H1 (cell line): ENCODE data around the gene EFCAB13. TPM values are rescaled to one million over a fixed set of nuclear protein-coding genes. Genes with fewer than 3 reads are reported as not detected.

Experiments used
- CTCF ChIA-PET: fragments of 300-600 bp; sonication (Branson Sonifier 250); formaldehyde crosslinking; loops from one replicate; lab custom pipeline; 2021; ENCODE audit not compliant: partially characterized antibody; lab: Charles Lee
- POLR2A ChIA-PET: fragments of 300-600 bp; sonication (Branson Sonifier 250); formaldehyde crosslinking; loops from one replicate; lab custom pipeline; 2021; ENCODE audit warnings: inconsistent platforms; ENCODE audit not compliant: partially characterized antibody; lab: Charles Lee
- DNase-seq, 2 experiments: peaks; one replicate each; pipeline versions ENCODE4 v3.0.0 to v3.0.0-alpha.2; 2010 to 2022; ENCODE audit warnings: low spot score in 2 of 2, low read depth in 1 of 2, mixed read lengths in 1 of 2
- FAIRE-seq: peaks from 2 replicates; lab custom pipeline; 2011; peaks lifted over from hg19 to GRCh38; lab: Jason Lieb, UNC
- H2AFZ ChIP-seq: 2 replicates; pipeline ENCODE4 v1.8.1; 2012; ENCODE audit warnings: low read length, inconsistent platforms
- H2AK5ac ChIP-seq: 2 replicates; pipeline ENCODE4 v1.6.1; 2013; ENCODE audit warnings: low read depth, low read length
- H2BK120ac ChIP-seq: replicated peaks from 2 replicates; pipeline ENCODE3; 2013; ENCODE audit warnings: low read depth, low read length, inconsistent platforms
- H2BK12ac ChIP-seq: 2 replicates; pipeline ENCODE4 v1.6.1; 2013; ENCODE audit warnings: low read depth, low read length
- H2BK15ac ChIP-seq: 2 replicates; pipeline ENCODE4 v1.6.1; 2013; ENCODE audit warnings: low read length
- H2BK20ac ChIP-seq: 2 replicates; pipeline ENCODE4 v1.6.1; 2013; ENCODE audit warnings: low read length
- H2BK5ac ChIP-seq: 2 replicates; pipeline ENCODE4 v1.6.1; 2013; ENCODE audit warnings: low read depth, low read length
- H3K14ac ChIP-seq: 2 replicates; pipeline ENCODE4 v1.6.1; 2013; ENCODE audit warnings: inconsistent platforms; ENCODE audit not compliant: insufficient read length
- H3K18ac ChIP-seq: 2 replicates; pipeline ENCODE4 v1.6.1; 2013; ENCODE audit warnings: low read length; ENCODE audit errors: extremely low read depth
- H3K23ac ChIP-seq: 2 replicates; pipeline ENCODE4 v1.6.1; 2013; ENCODE audit warnings: inconsistent platforms; ENCODE audit not compliant: insufficient read length
- H3K23me2 ChIP-seq: 2 replicates; pipeline ENCODE4 v1.6.1; 2013; ENCODE audit warnings: low read depth, low read length
- H3K27ac ChIP-seq: 2 replicates; pipeline ENCODE4 v1.6.1; 2011; ENCODE audit warnings: low read depth, low read length, inconsistent platforms
- H3K27me3 ChIP-seq, 4 experiments: replicated peaks in 1 of 4; 1 replicate in 1 of 4; 2 replicates in 3 of 4; pipeline versions ENCODE4 v1.6.1 to v1.8.1; 2011 to 2013; ENCODE audit warnings: low read length in 3 of 4, mild to moderate bottlenecking in 3 of 4, inconsistent platforms in 2 of 4, mixed read lengths in 2 of 4, moderate library complexity in 1 of 4; ENCODE audit not compliant: control insufficient read depth in 3 of 4, insufficient read depth in 3 of 4; ENCODE audit errors: extremely low read depth in 1 of 4
- H3K36me3 ChIP-seq, 4 experiments: 2 replicates each; pipeline versions ENCODE4 v1.6.1 to v1.8.1; 2011 to 2013; ENCODE audit warnings: mild to moderate bottlenecking in 4 of 4, low read length in 3 of 4, moderate library complexity in 2 of 4, control low read depth in 1 of 4, inconsistent platforms in 1 of 4; ENCODE audit not compliant: insufficient read depth in 4 of 4, control insufficient read depth in 2 of 4
- H3K4ac ChIP-seq: replicated peaks from 2 replicates; pipeline ENCODE3; 2013; ENCODE audit warnings: low read length, low read depth, mixed read lengths, inconsistent platforms; ENCODE audit not compliant: insufficient read length
- H3K4me1 ChIP-seq, 4 experiments: replicated peaks in 1 of 4; 1 replicate in 1 of 4; 2 replicates in 3 of 4; pipeline versions ENCODE4 v1.6.1 to v1.8.1; 2011 to 2013; ENCODE audit warnings: low read length in 3 of 4, inconsistent platforms in 2 of 4, mixed read lengths in 1 of 4; ENCODE audit not compliant: insufficient read depth in 4 of 4, control insufficient read depth in 3 of 4
- H3K4me2 ChIP-seq, 2 experiments: 2 replicates each; pipeline versions ENCODE4 v1.6.1 to v1.8.1; 2011 to 2013; ENCODE audit warnings: low read depth in 2 of 2, low read length in 2 of 2, control low read depth in 1 of 2, inconsistent platforms in 1 of 2, mild to moderate bottlenecking in 1 of 2; ENCODE audit not compliant: insufficient read depth in 1 of 2
- H3K4me3 ChIP-seq, 4 experiments: fragments of 200-600, 300-600 bp in 1 of 4; sonication (generic), shearing (Covaris generic), sonication (Bioruptor Twin) in 1 of 4; 2 replicates each; pipeline versions ENCODE4 v1.5.1 to v1.8.1; 2011 to 2016; ENCODE audit warnings: low read length in 4 of 4, low read depth in 3 of 4, control low read depth in 2 of 4, inconsistent platforms in 2 of 4, mild to moderate bottlenecking in 2 of 4, mixed read lengths in 1 of 4, moderate library complexity in 1 of 4; ENCODE audit not compliant: insufficient read depth in 2 of 4; ENCODE audit errors: extremely low read depth in 1 of 4
- H3K56ac ChIP-seq: replicated peaks from 2 replicates; pipeline ENCODE3; 2013; ENCODE audit warnings: low read depth, mild to moderate bottlenecking, mixed read lengths, low read length, inconsistent platforms; ENCODE audit not compliant: insufficient read length
- H3K79me1 ChIP-seq: 2 replicates; pipeline ENCODE4 v1.6.1; 2013; ENCODE audit warnings: low read depth, low read length, control low read depth
- H3K79me2 ChIP-seq, 2 experiments: 2 replicates each; pipeline versions ENCODE4 v1.6.1 to v1.8.1; 2012 to 2013; ENCODE audit warnings: low read length in 2 of 2, mild to moderate bottlenecking in 2 of 2, inconsistent platforms in 1 of 2; ENCODE audit not compliant: insufficient read depth in 2 of 2, control insufficient read depth in 1 of 2
- H3K9ac ChIP-seq, 4 experiments: replicated peaks in 1 of 4; 1 replicate in 1 of 4; 2 replicates in 3 of 4; pipeline versions ENCODE4 v1.6.1 to v1.8.1; 2011 to 2013; ENCODE audit warnings: low read depth in 3 of 4, low read length in 3 of 4, control low read depth in 2 of 4, mild to moderate bottlenecking in 2 of 4, moderate library complexity in 2 of 4, inconsistent platforms in 1 of 4; ENCODE audit errors: extremely low read depth in 1 of 4
- H3K9me3 ChIP-seq, 2 experiments: 2 replicates each; pipeline versions ENCODE4 v1.6.1 to v1.8.1; 2012 to 2013; ENCODE audit warnings: mild to moderate bottlenecking in 2 of 2, moderate library complexity in 2 of 2, control low read depth in 1 of 2, inconsistent platforms in 1 of 2, low read depth in 1 of 2, low read length in 1 of 2, mixed read lengths in 1 of 2; ENCODE audit not compliant: insufficient read depth in 2 of 2
- H4K20me1 ChIP-seq, 2 experiments: replicated peaks in 1 of 2; 2 replicates each; pipeline versions ENCODE3 to v1.8.1; 2011 to 2013; ENCODE audit warnings: inconsistent platforms in 2 of 2, low read length in 2 of 2, mild to moderate bottlenecking in 1 of 2; ENCODE audit not compliant: insufficient read depth in 2 of 2, control insufficient read depth in 1 of 2
- H4K5ac ChIP-seq: 2 replicates; pipeline ENCODE4 v1.6.1; 2013; ENCODE audit warnings: low read length, low read depth, mixed read lengths, inconsistent platforms; ENCODE audit not compliant: insufficient read length
- H4K8ac ChIP-seq: 2 replicates; pipeline ENCODE4 v1.8.0; 2013; ENCODE audit warnings: mild to moderate bottlenecking, moderate library complexity, low read length, inconsistent platforms; ENCODE audit not compliant: insufficient read depth; ENCODE audit errors: extremely low read depth
- H4K91ac ChIP-seq: replicated peaks from 2 replicates; pipeline ENCODE3; 2013; ENCODE audit warnings: low read length, mixed read lengths, inconsistent platforms; ENCODE audit not compliant: insufficient read length
- BACH1 ChIP-seq: IDR thresholded peaks from 2 replicates; pipeline ENCODE4 v1.6.1; 2012; ENCODE audit warnings: low read length, improper control_type of control experiment
- CHD2 ChIP-seq: IDR thresholded peaks from 2 replicates; pipeline ENCODE4 v1.6.1; 2012; ENCODE audit warnings: low read length, improper control_type of control experiment
- EGR1 ChIP-seq: IDR thresholded peaks from 2 replicates; pipeline ENCODE4 v1.6.1; 2011; ENCODE audit warnings: low read depth, low read length, borderline replicate concordance
- JUN ChIP-seq: IDR thresholded peaks from 2 replicates; pipeline ENCODE4 v1.6.1; 2011; ENCODE audit warnings: low read depth, mild to moderate bottlenecking, improper control_type of control experiment, low read length
- JUND ChIP-seq: IDR thresholded peaks from 2 replicates; pipeline ENCODE4 v1.6.1; 2011; ENCODE audit warnings: mild to moderate bottlenecking, improper control_type of control experiment, low read length
- KDM4A ChIP-seq: IDR thresholded peaks from one replicate; pipeline ENCODE4 v1.7.1; 2012; ENCODE audit warnings: low read depth, mild to moderate bottlenecking, moderate library complexity, low read length, inconsistent platforms; ENCODE audit not compliant: severe bottlenecking
- PHF8 ChIP-seq: fragments of 200-600 bp; sonication (generic); conservative IDR thresholded peaks from 2 replicates; pipeline ENCODE4 v1.7.1; 2012; ENCODE audit warnings: low read depth, mild to moderate bottlenecking, inconsistent platforms, low read length, moderate library complexity
- POLR2AphosphoS5 ChIP-seq: IDR thresholded peaks from 2 replicates; pipeline ENCODE4 v1.6.1; 2011; ENCODE audit warnings: low read depth, low read length
- RXRA ChIP-seq: IDR thresholded peaks from 2 replicates; pipeline ENCODE4 v1.6.1; 2011; ENCODE audit warnings: low read depth, mild to moderate bottlenecking, low read length, moderate library complexity; ENCODE audit not compliant: insufficient read depth
- SAP30 ChIP-seq: fragments of 300-600 bp; sonication (generic); IDR thresholded peaks from 2 replicates; pipeline ENCODE4 v1.7.1; 2012; ENCODE audit warnings: low read length, moderate library complexity, mild to moderate bottlenecking, inconsistent platforms; ENCODE audit not compliant: insufficient read depth, insufficient replicate concordance
- SIRT6 ChIP-seq: IDR thresholded peaks from one replicate; pipeline ENCODE4 v1.7.1; 2012; ENCODE audit warnings: low read length, inconsistent platforms
- SIX5 ChIP-seq: IDR thresholded peaks from 2 replicates; pipeline ENCODE4 v1.6.1; 2011; ENCODE audit warnings: mild to moderate bottlenecking, low read depth, low read length
- WGBS, 2 experiments: shearing (Covaris generic) in 1 of 2; methylation state at CpG; one replicate each; pipeline versions ENCODE4 v1.1.6 to v1.1.7; 2013 to 2015; ENCODE audit warnings: low lambda C conversion rate in 2 of 2, mixed read lengths in 2 of 2, inconsistent platforms in 1 of 2, low coverage in 1 of 2, missing lambda C conversion rate in 1 of 2; ENCODE audit not compliant: insufficient replicate concordance in 2 of 2, insufficient coverage in 1 of 2, insufficient read length in 1 of 2; ENCODE audit errors: extremely low coverage in 1 of 2, missing lambda C conversion rate in 1 of 2; 5-methylcytosine and 5-hydroxymethylcytosine counted together
- polyA plus RNA-seq, 7 experiments: library from polyadenylated mRNA; depleted of rRNA in 3 of 7; stranded (reverse) in 5 of 7; unstranded in 2 of 7; fragments of >200 nt in 5 of 7; fragments of 200-250 nt in 2 of 7; gene quantifications; 1 replicate in 5 of 7; 2 replicates in 1 of 7; 4 replicates in 1 of 7; pipeline versions ENCODE4 v1.2.1 to v1.2.3, GENCODE V29; 2011 to 2013; ENCODE audit warnings: missing spikeins in 2 of 7, mixed read lengths in 2 of 7
- total RNA-seq: library from RNA; stranded (reverse); fragmentation: NEBNext Ultra II Directional; extraction: Animal tissue kit (Norgen Biotek cat#: 25700); gene quantifications from 2 replicates; pipeline ENCODE4 v1.2.1, GENCODE V29; 2021
- TF ChIP-seq, protein P1 (sequence below): IDR thresholded peaks from 2 replicates; pipeline ENCODE4 v1.6.1; 2012; ENCODE audit warnings: low read length, inconsistent platforms

The EFCAB13 gene
- total and polyA plus RNA-seq, 2 of the 8 experiments (the other 6 are each of a cell fraction or from before 2014, with no cell fraction given) = 0.12 to 2.0 TPM

DNA sequence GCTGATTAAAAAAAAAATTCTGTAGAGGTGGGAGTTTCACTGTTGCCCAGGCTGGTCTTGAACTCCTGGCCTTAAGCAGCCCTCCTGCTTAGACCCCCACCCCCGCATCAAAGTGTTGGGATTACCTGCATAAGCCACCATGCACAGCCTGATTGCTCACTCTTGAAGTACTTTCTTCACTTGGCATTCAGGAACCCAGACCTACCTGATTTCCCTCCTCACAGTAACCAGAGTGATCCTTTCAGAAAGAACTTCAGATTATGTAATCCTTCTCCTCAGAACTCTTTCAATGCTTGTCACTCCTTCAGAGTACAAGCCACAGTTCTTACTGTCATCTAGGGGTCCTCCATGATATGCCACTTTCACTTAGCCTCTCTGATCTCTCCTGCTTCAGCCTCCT lies 1.4 kb downstream of the EFCAB13 start:
- Histone ChIP-seq H2BK15ac (no peak overlapping the region), H3K4me2 (peak overlapping the region in 1 of 2 experiments; percentile 98; a peak in 1 of 4 replicates), H3K4me3 (no peak overlapping the region), H3K9ac (no peak overlapping the region), H3K36me3 (no peaks in the 10 kb centered on the region), H4K91ac (peak overlapping the region; percentile 30), H4K8ac (no peak overlapping the region), H3K56ac (no peak overlapping the region), H3K14ac (no peak overlapping the region), H2BK20ac (no peak overlapping the region), H2AK5ac (0 out of 2 replicates have a peak overlapping the region, but pooled peaks have one; percentile 19), H4K5ac (no peak overlapping the region), H3K18ac (no peak overlapping the region), H3K4me1 (peaks cover 0 to 2% (median 0%) of the 10 kb centered on the region in 4 experiments; a peak in 2 of 7 replicates), H3K27ac (no peak overlapping the region), H2BK5ac (no peak overlapping the region), H4K20me1 (no peaks in the 10 kb centered on the region), H3K9me3 (peaks cover 0 to 4% of the 10 kb centered on the region in 2 experiments; a peak in 1 of 4 replicates), H3K79me1 (no peaks in the 10 kb centered on the region; the same call in 1 of the 2 replicates), H3K23me2 (peaks cover 5% of the 10 kb centered on the region), H2BK120ac (no peak overlapping the region), H3K79me2 (no peaks in the 10 kb centered on the region), H2BK12ac (no peak overlapping the region), H2AFZ (no peak overlapping the region), H3K23ac (no peak overlapping the region), H3K4ac (no peak overlapping the region), H3K27me3 (peaks cover 0 to 13% (median 4%) of the 10 kb centered on the region in 4 experiments; a peak in 4 of 7 replicates)
- CTCF ChIA-PET = interaction anchor here (0.7 to 3.1 kb wide), 4 partner anchors 10 to 118 kb away, joined by 3 to 13 read pairs (median 6); no protein-coding TSS in a partner anchor
- POLR2A ChIA-PET = interaction anchor here (1.2 to 1.8 kb wide), 3 partner anchors 8 to 325 kb away, joined by 3 to 5 read pairs (median 5); no protein-coding TSS in a partner anchor
- DNase-seq (no peak), FAIRE-seq (no peak)
- WGBS, 2 experiments = 89% methylated on average over 1 of the region's 1 CpG; no CpG with 5 or more reads in 1 of the 2 experiments
- no peak for TF ChIP-seq JUN
- TF ChIP-seq, protein P1, sequence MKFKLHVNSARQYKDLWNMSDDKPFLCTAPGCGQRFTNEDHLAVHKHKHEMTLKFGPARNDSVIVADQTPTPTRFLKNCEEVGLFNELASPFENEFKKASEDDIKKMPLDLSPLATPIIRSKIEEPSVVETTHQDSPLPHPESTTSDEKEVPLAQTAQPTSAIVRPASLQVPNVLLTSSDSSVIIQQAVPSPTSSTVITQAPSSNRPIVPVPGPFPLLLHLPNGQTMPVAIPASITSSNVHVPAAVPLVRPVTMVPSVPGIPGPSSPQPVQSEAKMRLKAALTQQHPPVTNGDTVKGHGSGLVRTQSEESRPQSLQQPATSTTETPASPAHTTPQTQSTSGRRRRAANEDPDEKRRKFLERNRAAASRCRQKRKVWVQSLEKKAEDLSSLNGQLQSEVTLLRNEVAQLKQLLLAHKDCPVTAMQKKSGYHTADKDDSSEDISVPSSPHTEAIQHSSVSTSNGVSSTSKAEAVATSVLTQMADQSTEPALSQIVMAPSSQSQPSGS = no peak
- TF ChIP-seq SAP30 = no peak
- no peak for TF ChIP-seq SIX5
- TF ChIP-seq BACH1 = no peak
- TF ChIP-seq EGR1 = no peak
- no peak for TF ChIP-seq CHD2
- TF ChIP-seq PHF8 = no peak
- no peak for TF ChIP-seq POLR2AphosphoS5
- TF ChIP-seq SIRT6 = no peak
- TF ChIP-seq JUND = no peak
- TF ChIP-seq RXRA = no peak
- TF ChIP-seq KDM4A = no peak
